AG09309 (cell line): ENCODE data around the gene ATP6V1F.

ENCODE experiments used
- DNase-seq: peaks from one replicate; pipeline ENCODE4 v3.0.0-alpha.2; 2010; ENCODE audit warnings: low read depth
- H3K4me3 ChIP-seq: 2 replicates; pipeline ENCODE4 v1.5.1; 2011; ENCODE audit warnings: mild to moderate bottlenecking, low read depth, low read length, moderate library complexity; ENCODE audit not compliant: control insufficient read depth
- CTCF ChIP-seq: IDR thresholded peaks from 2 replicates; pipeline ENCODE4 v1.5.1; 2011; ENCODE audit warnings: mild to moderate bottlenecking, low read depth, low read length, inconsistent platforms; ENCODE audit not compliant: insufficient read depth, control insufficient read depth; ENCODE audit errors: missing control alignments

The ATP6V1F gene

GRCh38 chr7:128862571-128863432, at the start of gene ATP6V1F:
ATP6V1F (plus strand) TSS chr7:128862856; CDS start chr7:128862905, 49 bp downstream.
- H3K4me3 ChIP-seq = peak within 1 kb of the TSS; percentile 98
- no peak for TF ChIP-seq CTCF

GRCh38 chr7:128814499-128814898, 48.2 kb upstream of the ATP6V1F start:
- DNase-seq = no peak
- no peak for TF ChIP-seq CTCF
- no peak overlapping the region for H3K4me3 ChIP-seq

More at GRCh38 chr7:128862571-128863432, at the start of gene ATP6V1F:
- DNase-seq = peak; percentile 85

GRCh38 chr7:128815289-128815942, 47.2 kb upstream of the ATP6V1F start:
- no peak for TF ChIP-seq CTCF
- no peak for DNase-seq
- H3K4me3 ChIP-seq = no peak overlapping the region

GRCh38 chr7:128818694-128819093, 44.0 kb upstream of the ATP6V1F start:
- DNase-seq = no peak
- H3K4me3 ChIP-seq = no peak overlapping the region
- TF ChIP-seq CTCF = no peak

- no peak overlapping the region for H3K4me3 ChIP-seq
- no peak for TF ChIP-seq CTCF
- DNase-seq = no peak
These were observed 40.9 kb upstream of the ATP6V1F start for GRCh38 chr7:128821724-128822123.

GRCh38 chr7:128826512-128826911, 36.1 kb upstream of the ATP6V1F start:
- H3K4me3 ChIP-seq = no peak overlapping the region
- no peak for TF ChIP-seq CTCF
- no peak for DNase-seq

- no peak for DNase-seq
- no peak overlapping the region for H3K4me3 ChIP-seq
- no peak for TF ChIP-seq CTCF
These were observed 35.8 kb upstream of the ATP6V1F start for GRCh38 chr7:128826916-128827247.
